Measurements from ENCODE around the gene DDRGK1.

GRCh38 chr20:3239026-3239866 lies 34.8 kb upstream of the DDRGK1 start, which contains the start of gene SLC4A11:
- TF ChIP-seq CTCF (IDR thresholded peaks at IDR 0.05), result no peak
- no peak for TF ChIP-seq POLR2AphosphoS5 (IDR thresholded peaks at IDR 0.05)
- TF ChIP-seq POLR2A (IDR thresholded peaks at IDR 0.05), result no peak
